ENCODE data around the gene BMPR1B. TPM values are rescaled to one million over a fixed set of nuclear protein-coding genes. Genes with fewer than 3 reads are reported as not detected.

BMPR1B gene
- 1.2 TPM for polyA plus RNA-seq
- long read RNA-seq, donor 1, result 0 reads
- long read RNA-seq, donor 2, full-length matches to known transcripts, result 1 of 1 reads
- long read RNA-seq, donor 2, partial matches to known transcripts, result 0 of 1 reads
- long read RNA-seq, donor 2, other reads (novel, unspliced or antisense), result 0 of 1 reads
- long read RNA-seq, donor 3, result 0 reads
- long read RNA-seq, donor 4, result 0 reads
- long read RNA-seq, donor 5, result 0 reads
- long read RNA-seq, donor 6, result 0 reads
- long read RNA-seq, donor 7, result 0 reads
- long read RNA-seq, donor 8, result 0 reads
- long read RNA-seq, donor 9, full-length matches to known transcripts, result 1 of 1 reads
- long read RNA-seq, donor 9, partial matches to known transcripts, result 0 of 1 reads
- long read RNA-seq, donor 9, other reads (novel, unspliced or antisense), result 0 of 1 reads
- long read RNA-seq, donor 10, result 0 reads
- long read RNA-seq, donor 11, result 0 reads

- Histone ChIP-seq H3K36me3 (ENCODE audit: control insufficient read depth, insufficient read depth, low read length) (no peaks in the 10 kb centered on the region), H3K9me3 (ENCODE audit: control insufficient read depth, low read depth, low read length) (no peaks in the 10 kb centered on the region), H3K4me1 (ENCODE audit: control insufficient read depth, insufficient read depth, low read length) (peaks cover 9% of the 10 kb centered on the region), H3K27me3 (ENCODE audit: control insufficient read depth, insufficient read depth, low read length) (peaks cover 61% of the 10 kb centered on the region), H3K27ac (ENCODE audit: low read length) (no peak within 1 kb of the TSS), H3K4me3 (ENCODE audit: low read length) (peak within 1 kb of the TSS; percentile 29)
- WGBS (ENCODE audit: insufficient coverage, low lambda C conversion rate), result 72% methylated on average over 3 of the region's 77 CpGs
- DNase-seq, result peak in 1 of 2 donors; percentile 56
These were observed at the start of gene BMPR1B for GRCh38 chr4:94757192-94758140. Gene BMPR1B (plus strand): TSS chr4:94757955. CDS start chr4:95104425, 346,470 bp downstream.

DNA sequence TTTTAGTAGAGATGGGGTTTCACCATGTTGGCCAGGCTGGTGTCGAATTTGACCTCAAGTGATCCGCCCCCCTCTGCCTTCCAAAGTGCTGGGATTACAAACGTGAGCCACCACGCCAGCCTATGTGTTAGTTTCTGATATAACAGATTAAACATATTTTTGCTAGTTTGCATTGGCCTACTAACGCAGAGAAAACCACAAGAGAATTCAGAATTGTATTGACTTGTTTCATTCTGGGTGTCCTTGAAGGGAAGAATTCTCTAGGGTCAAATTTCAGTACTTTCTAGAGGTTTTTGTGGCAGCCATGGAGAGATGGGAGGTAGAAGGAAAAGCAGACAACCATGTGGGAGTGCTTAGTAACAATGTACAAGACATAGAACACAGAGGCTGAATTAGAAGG lies 46.1 kb upstream of the BMPR1B start:
- Histone ChIP-seq H3K27ac (ENCODE audit: low read length) (no peak overlapping the region), H3K36me3 (ENCODE audit: control insufficient read depth, insufficient read depth, low read length) (no peaks in the 10 kb centered on the region), H3K9me3 (ENCODE audit: control insufficient read depth, low read depth, low read length) (no peaks in the 10 kb centered on the region), H3K4me3 (ENCODE audit: low read length) (no peak overlapping the region), H3K4me1 (ENCODE audit: control insufficient read depth, insufficient read depth, low read length) (no peaks in the 10 kb centered on the region), H3K27me3 (ENCODE audit: control insufficient read depth, insufficient read depth, low read length) (no peaks in the 10 kb centered on the region)
- DNase-seq, result no peak
- WGBS (ENCODE audit: insufficient coverage, low lambda C conversion rate), result 0% methylated on average over 1 of the region's 5 CpGs

- Histone ChIP-seq H3K36me3 (ENCODE audit: control insufficient read depth, insufficient read depth, low read length) (no peaks in the 10 kb centered on the region), H3K4me1 (ENCODE audit: control insufficient read depth, insufficient read depth, low read length) (no peaks in the 10 kb centered on the region), H3K27ac (ENCODE audit: low read length) (no peak overlapping the region), H3K4me3 (ENCODE audit: low read length) (no peak overlapping the region), H3K9me3 (ENCODE audit: control insufficient read depth, low read depth, low read length) (no peaks in the 10 kb centered on the region), H3K27me3 (ENCODE audit: control insufficient read depth, insufficient read depth, low read length) (no peaks in the 10 kb centered on the region)
- no peak for DNase-seq
- 94% methylated on average over 3 of the region's 5 CpGs for WGBS (ENCODE audit: insufficient coverage, low lambda C conversion rate)
These were observed 43.2 kb upstream of the BMPR1B start for GRCh38 chr4:94714365-94715160.

- Histone ChIP-seq H3K4me3 (ENCODE audit: low read length) (no peak overlapping the region), H3K36me3 (ENCODE audit: control insufficient read depth, insufficient read depth, low read length) (no peaks in the 10 kb centered on the region), H3K4me1 (ENCODE audit: control insufficient read depth, insufficient read depth, low read length) (no peaks in the 10 kb centered on the region), H3K27me3 (ENCODE audit: control insufficient read depth, insufficient read depth, low read length) (no peaks in the 10 kb centered on the region), H3K9me3 (ENCODE audit: control insufficient read depth, low read depth, low read length) (no peaks in the 10 kb centered on the region), H3K27ac (ENCODE audit: low read length) (no peak overlapping the region)
- no peak for DNase-seq
- 50% methylated on average over 1 of the region's 6 CpGs for WGBS (ENCODE audit: insufficient coverage, low lambda C conversion rate)
These were observed 42.0 kb upstream of the BMPR1B start for GRCh38 chr4:94715726-94716125.

DNA sequence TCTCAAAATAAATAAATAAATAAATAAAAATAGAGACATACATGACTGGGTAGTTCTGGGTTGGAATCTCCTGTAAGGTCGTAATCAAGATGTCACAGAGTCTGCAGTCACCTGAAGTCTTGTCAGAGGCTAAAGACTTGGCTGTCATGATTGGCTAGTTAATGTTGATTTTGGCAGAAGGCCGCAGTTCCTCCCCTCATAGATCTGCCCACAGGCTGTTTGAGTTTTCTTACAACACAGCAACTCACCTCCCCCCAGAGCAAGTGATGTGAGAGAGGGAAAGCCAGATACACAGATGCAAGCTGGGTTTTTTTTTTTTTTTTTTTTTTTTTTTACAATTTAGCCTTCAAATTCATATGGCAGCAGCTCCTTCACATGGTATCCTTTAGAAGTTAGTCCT lies 36.4 kb upstream of the BMPR1B start:
- no peak for DNase-seq
- H3K4me1 ChIP-seq (ENCODE audit: control insufficient read depth, insufficient read depth, low read length), result no peaks in the 10 kb centered on the region
- H3K27me3 ChIP-seq (ENCODE audit: control insufficient read depth, insufficient read depth, low read length), result no peaks in the 10 kb centered on the region
- WGBS (ENCODE audit: insufficient coverage, low lambda C conversion rate), result no CpG with 5 or more reads among the region's 2 CpGs
- H3K4me3 ChIP-seq (ENCODE audit: low read length), result no peak overlapping the region
- no peaks in the 10 kb centered on the region for H3K36me3 ChIP-seq (ENCODE audit: control insufficient read depth, insufficient read depth, low read length)
- no peak overlapping the region for H3K27ac ChIP-seq (ENCODE audit: low read length)
- H3K9me3 ChIP-seq (ENCODE audit: control insufficient read depth, low read depth, low read length), result no peaks in the 10 kb centered on the region

DNA sequence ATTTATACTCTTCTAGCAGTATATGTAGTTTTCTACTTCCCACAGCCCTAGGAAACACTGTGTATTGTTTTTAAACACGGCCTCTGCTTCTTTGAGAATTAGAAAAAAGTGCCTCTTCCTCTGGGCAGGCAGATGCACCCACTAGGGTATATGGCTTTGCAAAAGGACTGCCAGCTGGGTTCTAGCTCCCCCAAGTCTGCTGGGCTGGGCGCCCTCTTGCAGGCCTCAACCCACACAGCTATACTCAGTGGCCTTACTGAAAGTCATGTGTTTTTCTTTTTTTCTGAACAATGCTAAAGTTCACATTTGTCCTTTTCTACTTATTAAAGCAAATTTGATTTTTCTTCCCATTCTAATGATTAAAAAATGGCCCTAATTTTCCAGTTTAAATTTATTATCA lies 35.5 kb upstream of the BMPR1B start:
- no peak for DNase-seq
- WGBS (ENCODE audit: insufficient coverage, low lambda C conversion rate), result no CpG with 5 or more reads among the region's 2 CpGs
- Histone ChIP-seq H3K9me3 (ENCODE audit: control insufficient read depth, low read depth, low read length) (no peaks in the 10 kb centered on the region), H3K4me1 (ENCODE audit: control insufficient read depth, insufficient read depth, low read length) (no peaks in the 10 kb centered on the region), H3K27ac (ENCODE audit: low read length) (no peak overlapping the region), H3K27me3 (ENCODE audit: control insufficient read depth, insufficient read depth, low read length) (no peaks in the 10 kb centered on the region), H3K4me3 (ENCODE audit: low read length) (no peak overlapping the region), H3K36me3 (ENCODE audit: control insufficient read depth, insufficient read depth, low read length) (no peaks in the 10 kb centered on the region)

GRCh38 chr4:94722748-94723147 lies 35.0 kb upstream of the BMPR1B start:
- WGBS (ENCODE audit: insufficient coverage, low lambda C conversion rate), result no CpG with 5 or more reads among the region's 2 CpGs
- no peaks in the 10 kb centered on the region for H3K4me1 ChIP-seq (ENCODE audit: control insufficient read depth, insufficient read depth, low read length)
- no peak overlapping the region for H3K4me3 ChIP-seq (ENCODE audit: low read length)
- no peaks in the 10 kb centered on the region for H3K27me3 ChIP-seq (ENCODE audit: control insufficient read depth, insufficient read depth, low read length)
- no peak overlapping the region for H3K27ac ChIP-seq (ENCODE audit: low read length)
- H3K36me3 ChIP-seq (ENCODE audit: control insufficient read depth, insufficient read depth, low read length), result no peaks in the 10 kb centered on the region
- DNase-seq, result no peak
- no peaks in the 10 kb centered on the region for H3K9me3 ChIP-seq (ENCODE audit: control insufficient read depth, low read depth, low read length)

DNA sequence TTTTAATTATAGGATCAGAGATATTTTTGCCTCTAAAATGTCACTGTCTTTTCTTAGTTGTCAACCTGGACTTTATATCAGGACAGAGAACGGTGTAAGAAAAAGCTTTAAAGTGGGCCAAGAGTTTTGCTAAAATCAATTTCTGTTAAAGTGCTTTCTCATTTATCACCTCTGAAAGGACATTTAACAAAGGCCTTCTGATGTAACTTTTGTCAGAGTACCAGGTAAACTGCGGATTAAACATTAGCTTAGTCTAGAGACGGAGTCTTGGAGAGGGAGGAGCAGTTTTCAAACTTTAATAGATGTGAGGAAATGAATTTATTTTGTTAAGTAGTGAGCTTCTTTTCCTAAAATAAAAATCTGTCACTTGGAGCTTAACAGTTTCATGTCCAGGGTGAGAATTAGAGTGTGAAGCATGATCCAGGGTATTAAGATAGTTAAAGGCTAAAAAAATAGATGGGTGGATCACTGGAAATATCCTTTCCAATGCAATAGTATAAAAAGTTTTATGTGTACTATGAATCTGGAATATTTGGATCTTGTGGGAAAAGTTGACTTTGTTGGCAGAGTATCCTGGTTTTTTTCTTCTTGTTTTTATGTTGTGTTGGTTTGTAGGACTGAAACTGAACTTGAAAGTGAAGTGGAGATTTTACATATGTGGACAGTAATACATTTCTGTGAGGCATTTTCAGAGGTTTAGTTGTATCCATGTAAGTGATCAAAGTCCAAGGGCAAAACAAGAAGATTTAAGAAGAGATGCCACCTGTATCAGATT lies 33.6 kb upstream of the BMPR1B start:
- Histone ChIP-seq H3K27me3 (ENCODE audit: control insufficient read depth, insufficient read depth, low read length) (no peaks in the 10 kb centered on the region), H3K9me3 (ENCODE audit: control insufficient read depth, low read depth, low read length) (no peaks in the 10 kb centered on the region), H3K27ac (ENCODE audit: low read length) (no peak overlapping the region), H3K36me3 (ENCODE audit: control insufficient read depth, insufficient read depth, low read length) (no peaks in the 10 kb centered on the region), H3K4me1 (ENCODE audit: control insufficient read depth, insufficient read depth, low read length) (no peaks in the 10 kb centered on the region), H3K4me3 (ENCODE audit: low read length) (no peak overlapping the region)
- no CpG with 5 or more reads among the region's 3 CpGs for WGBS (ENCODE audit: insufficient coverage, low lambda C conversion rate)
- DNase-seq, result no peak

DNA sequence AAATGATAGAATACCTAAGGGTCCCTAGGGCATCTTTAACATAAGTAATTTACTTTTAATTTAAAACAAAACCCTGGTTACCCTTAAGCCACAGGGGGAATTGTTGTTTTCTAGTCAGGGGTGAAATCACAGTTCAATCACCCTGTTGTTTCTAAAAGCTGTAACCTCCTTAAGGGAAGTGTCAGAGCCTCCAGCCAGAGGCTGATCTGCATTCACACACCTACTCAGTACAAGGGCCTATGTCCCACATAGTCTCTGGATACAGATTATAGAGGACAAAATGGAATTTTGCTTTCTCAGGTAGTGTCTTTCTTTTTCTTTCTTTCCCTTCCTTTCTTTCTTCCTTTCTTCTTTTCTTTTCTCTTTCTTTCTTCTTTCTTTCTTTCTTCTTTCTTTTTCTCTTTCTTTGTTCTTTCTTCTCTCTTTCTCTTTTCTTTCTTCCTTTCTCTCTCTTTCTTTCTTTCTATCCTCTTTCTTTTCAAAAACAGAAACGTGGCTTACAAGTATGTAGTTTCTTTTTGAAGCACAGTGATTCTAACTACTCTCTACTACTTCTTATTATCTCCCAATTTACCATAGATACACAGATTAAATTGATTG lies 31.1 kb upstream of the BMPR1B start:
- 92% methylated on average over 1 of the region's 1 CpG for WGBS (ENCODE audit: insufficient coverage, low lambda C conversion rate)
- Histone ChIP-seq H3K4me3 (ENCODE audit: low read length) (no peak overlapping the region), H3K4me1 (ENCODE audit: control insufficient read depth, insufficient read depth, low read length) (no peaks in the 10 kb centered on the region)

More for the DNA sequence above, 31.1 kb upstream of the BMPR1B start:
- H3K27ac ChIP-seq (ENCODE audit: low read length), result no peak overlapping the region
- no peaks in the 10 kb centered on the region for H3K36me3 ChIP-seq (ENCODE audit: control insufficient read depth, insufficient read depth, low read length)
- H3K27me3 ChIP-seq (ENCODE audit: control insufficient read depth, insufficient read depth, low read length), result no peaks in the 10 kb centered on the region
- no peak for DNase-seq
- H3K9me3 ChIP-seq (ENCODE audit: control insufficient read depth, low read depth, low read length), result no peaks in the 10 kb centered on the region
